Stimulated activated CD4-positive, alpha-beta T cell treated with anti-CD3 and anti-CD28 coated beads, Interleukin-15, amount 100 ng/mL, for 1 hour (primary cell): Measurements from ENCODE around the gene LPAR1.
"Not testable (repeated sequence)": the region's sequence is repeated elsewhere in the genome, so short reads cannot be mapped to it uniquely, and the experiment has no call there.

Experiments
- DNase-seq, 2 donors: peaks; one replicate each; pipeline ENCODE4 v3.0.0-alpha.2; 2020; ENCODE audit warnings: low read depth in 1 of 2, low spot score in 1 of 2

LPAR1 gene

DNA sequence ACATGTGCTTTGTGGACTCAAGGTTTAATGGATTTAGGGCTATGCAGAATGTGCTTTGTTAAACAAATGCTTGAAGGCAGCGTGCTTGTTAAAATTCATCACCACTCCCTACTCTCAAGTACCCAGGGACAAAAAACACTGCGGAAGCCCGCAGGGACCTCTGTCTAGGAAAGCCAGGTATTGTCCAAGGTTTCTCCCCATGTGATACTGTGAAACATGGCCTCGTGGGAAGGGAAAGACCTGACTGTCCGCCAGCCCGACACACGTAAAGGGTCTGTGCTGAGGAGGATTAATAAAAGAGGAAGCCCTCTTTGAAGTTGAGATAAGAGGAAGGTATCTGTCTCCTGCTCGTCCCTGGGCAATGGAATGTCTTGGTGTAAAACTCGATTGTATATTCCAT, 211.9 kb downstream of the LPAR1 start:
- not testable (repeated sequence) for DNase-seq

GRCh38 chr9:110825950-110826349, 212.3 kb downstream of the LPAR1 start:
- no peak for DNase-seq

GRCh38 chr9:110825129-110825528, 213.1 kb downstream of the LPAR1 start:
- not testable (repeated sequence) for DNase-seq
